Stimulated activated CD8-positive, alpha-beta memory T cell treated with anti-CD3 and anti-CD28 coated beads, Interleukin-15, amount 100 ng/mL, for 4 hours (primary cell): ENCODE measurements around the gene SLC38A9.

Source experiments
- DNase-seq, 2 donors: peaks; one replicate each; pipeline ENCODE4 v3.0.0-alpha.2; 2020; ENCODE audit warnings: low read depth in 2 of 2

Gene SLC38A9

GRCh38 chr5:55583578-55583977 is 128.5 kb downstream of the SLC38A9 start:
- no peak for DNase-seq

- DNase-seq, result no peak
Measured at GRCh38 chr5:55582256-55582655, 129.9 kb downstream of the SLC38A9 start.

- DNase-seq, result no peak
Measured at GRCh38 chr5:55580042-55580441, 132.1 kb downstream of the SLC38A9 start.

- DNase-seq, result no peak
Measured at GRCh38 chr5:55578771-55579170, 133.4 kb downstream of the SLC38A9 start.

- DNase-seq, result no peak
Measured at GRCh38 chr5:55577353-55578060, 134.6 kb downstream of the SLC38A9 start.

- DNase-seq, result no peak
Measured at GRCh38 chr5:55576661-55577060, 135.5 kb downstream of the SLC38A9 start.
